GM23338 (cell line): Measurements from ENCODE around the gene GCDH. TPM values are rescaled to one million over a fixed set of nuclear protein-coding genes. Genes with fewer than 3 reads are reported as not detected.
A peak's percentile ranks its signal among the peaks of the same experiment; 100 is the strongest.

Experiments used
- ATAC-seq: fragments of 200-7000 bp; cut with Tn5 transposase; 3 replicates; pipeline ENCODE4 v1.9.1; 2020
- DNase-seq: peaks from one replicate; pipeline ENCODE4 v3.0.0-alpha.2; 2015; ENCODE audit warnings: low spot score
- H2AFZ ChIP-seq: fragments of 200-600 bp; sonication (generic); 2 replicates; pipeline ENCODE4 v1.8.0; 2016; ENCODE audit warnings: antibody characterized with exemption, mild to moderate bottlenecking, moderate library complexity
- H3F3A ChIP-seq: fragments of 200-600 bp; sonication (generic); replicated peaks from 2 replicates; pipeline ENCODE4 v1.8.0; 2017; ENCODE audit warnings: antibody characterized with exemption, mixed run types, low read depth
- H3K27ac ChIP-seq: fragments of 200-600 bp; sonication (generic); 2 replicates; pipeline ENCODE4 v1.6.1; 2016; ENCODE audit warnings: low read depth
- H3K27me3 ChIP-seq: fragments of 200-600 bp; sonication (generic); 2 replicates; pipeline ENCODE4 v1.8.0; 2016; ENCODE audit warnings: mild to moderate bottlenecking, mixed run types, moderate library complexity; ENCODE audit not compliant: insufficient read depth
- H3K36me3 ChIP-seq: fragments of 200-600 bp; sonication (generic); 2 replicates; pipeline ENCODE4 v1.8.0; 2016; ENCODE audit warnings: mild to moderate bottlenecking; ENCODE audit not compliant: insufficient read depth
- H3K4me1 ChIP-seq: fragments of 200-600 bp; sonication (generic); 2 replicates; pipeline ENCODE4 v1.8.0; 2016; ENCODE audit warnings: mild to moderate bottlenecking, moderate library complexity; ENCODE audit not compliant: insufficient read depth
- H3K4me2 ChIP-seq: fragments of 200-600 bp; sonication (generic); 2 replicates; pipeline ENCODE4 v1.7.1; 2017; ENCODE audit warnings: mixed run types
- H3K4me3 ChIP-seq: fragments of 200-600 bp; sonication (generic); 2 replicates; pipeline ENCODE4 v1.6.1; 2016; ENCODE audit warnings: mixed run types
- H3K79me2 ChIP-seq: fragments of 200-600 bp; sonication (generic); replicated peaks from 2 replicates; pipeline ENCODE4 v1.8.0; 2017; ENCODE audit warnings: mild to moderate bottlenecking; ENCODE audit not compliant: insufficient read depth
- H3K9me2 ChIP-seq: fragments of 200-600 bp; sonication (generic); 2 replicates; pipeline ENCODE4 v1.8.0; 2017; ENCODE audit not compliant: insufficient read depth
- H4K20me1 ChIP-seq: fragments of 200-600 bp; sonication (generic); replicated peaks from 2 replicates; pipeline ENCODE4 v1.8.0; 2017; ENCODE audit warnings: mild to moderate bottlenecking; ENCODE audit not compliant: insufficient read depth
- H3K27ac Mint-ChIP-seq: 2 replicates; pipeline ENCODE4 v1.8.0; 2020; ENCODE audit warnings: inconsistent platforms, mild to moderate bottlenecking, moderate library complexity, mixed read lengths
- H3K27me3 Mint-ChIP-seq: 3 replicates; pipeline ENCODE4 v1.8.0; 2022; ENCODE audit warnings: low read depth, mild to moderate bottlenecking, moderate library complexity, mixed read lengths, inconsistent platforms; ENCODE audit not compliant: insufficient read depth, poor library complexity
- H3K36me3 Mint-ChIP-seq: 3 replicates; pipeline ENCODE4 v1.8.0; 2021; ENCODE audit warnings: low read depth, mild to moderate bottlenecking, inconsistent platforms, moderate library complexity, mixed read lengths
- H3K4me1 Mint-ChIP-seq: 3 replicates; pipeline ENCODE4 v1.8.0; 2020; ENCODE audit warnings: mild to moderate bottlenecking, inconsistent platforms, mixed read lengths
- H3K4me3 Mint-ChIP-seq: 3 replicates; pipeline ENCODE4 v1.8.0; 2021; ENCODE audit warnings: moderate library complexity, mild to moderate bottlenecking, inconsistent platforms, mixed read lengths
- H3K9me3 Mint-ChIP-seq: 3 replicates; pipeline ENCODE4 v1.8.0; 2020; ENCODE audit warnings: moderate library complexity, mild to moderate bottlenecking, inconsistent platforms, mixed read lengths
- CREB1 ChIP-seq: fragments of 250-450 bp; sonication (Bioruptor Pico); IDR thresholded peaks from 2 replicates; pipeline ENCODE4 v1.5.0; 2020; ENCODE audit warnings: low read depth, mild to moderate bottlenecking, moderate library complexity
- EZH2 ChIP-seq: fragments of 200-600 bp; sonication (generic); IDR thresholded peaks from one replicate; pipeline ENCODE4 v1.8.0; 2017; ENCODE audit warnings: antibody characterized with exemption, mild to moderate bottlenecking, low read depth; ENCODE audit not compliant: unreplicated experiment
- EZH2phosphoT487 ChIP-seq: fragments of 200-600 bp; sonication (generic); IDR thresholded peaks from one replicate; pipeline ENCODE4 v1.8.1; 2018; ENCODE audit warnings: antibody characterized with exemption; ENCODE audit not compliant: unreplicated experiment
- JUNB ChIP-seq: IDR thresholded peaks from one replicate; pipeline ENCODE4 v1.6.1; 2016; ENCODE audit warnings: antibody characterized with exemption; ENCODE audit not compliant: unreplicated experiment
- NANOG ChIP-seq: IDR thresholded peaks from 2 replicates; pipeline ENCODE4 v1.6.1; 2016; ENCODE audit warnings: antibody characterized with exemption, borderline replicate concordance
- POLR2AphosphoS5 ChIP-seq: IDR thresholded peaks from 2 replicates; pipeline ENCODE4 v1.6.1; 2016; ENCODE audit warnings: antibody characterized with exemption, low read depth
- ZNF114 ChIP-seq: fragments of 250-450 bp; sonication (Bioruptor Pico); IDR thresholded peaks from 2 replicates; pipeline ENCODE4 v1.5.0; 2020; ENCODE audit warnings: mild to moderate bottlenecking, moderate library complexity
- ZNF331 ChIP-seq: fragments of 250-450 bp; sonication (Bioruptor Pico); IDR thresholded peaks from 2 replicates; pipeline ENCODE4 v1.5.0; 2020; ENCODE audit warnings: low read depth, mild to moderate bottlenecking, moderate library complexity
- polyA plus RNA-seq: library from polyadenylated mRNA; unstranded; fragments of >200 nt; fragmentation: Nextera tagmentation; extraction: Ambion mirVana; gene quantifications from 2 replicates; pipeline ENCODE4 v1.2.1, GENCODE V29; 2016
- total RNA-seq: library from RNA; depleted of rRNA; stranded (reverse); fragments of >200 nt; shearing (Covaris generic); gene quantifications from 2 replicates; pipeline ENCODE4 v1.2.3, GENCODE V29; 2014
- TF ChIP-seq, protein P1 (sequence below), 2 experiments: fragments of 200-600 bp in 1 of 2; sonication (generic) in 1 of 2; conservative IDR thresholded peaks; 2 replicates each; pipeline versions ENCODE4 v1.5.1 to v1.6.1; 2016 to 2017; ENCODE audit warnings: antibody characterized with exemption in 2 of 2, low read depth in 2 of 2, mild to moderate bottlenecking in 2 of 2, moderate library complexity in 1 of 2
- TF ChIP-seq, protein P2 (sequence below): fragments of 250-450 bp; sonication (Bioruptor Pico); IDR thresholded peaks from 2 replicates; pipeline ENCODE4 v1.5.0; 2020; ENCODE audit warnings: mild to moderate bottlenecking, moderate library complexity
- TF ChIP-seq, protein P3 (sequence below): IDR thresholded peaks from 2 replicates; pipeline ENCODE4 v1.6.1; 2016; ENCODE audit warnings: antibody characterized with exemption
- TF ChIP-seq, protein P4 (sequence below): IDR thresholded peaks from one replicate; pipeline ENCODE4 v1.6.1; 2018; ENCODE audit warnings: antibody characterized with exemption; ENCODE audit not compliant: unreplicated experiment

The GCDH gene
- total and polyA plus RNA-seq, 2 experiments from 2014 or later: 54.1 to 99.8 TPM

DNA sequence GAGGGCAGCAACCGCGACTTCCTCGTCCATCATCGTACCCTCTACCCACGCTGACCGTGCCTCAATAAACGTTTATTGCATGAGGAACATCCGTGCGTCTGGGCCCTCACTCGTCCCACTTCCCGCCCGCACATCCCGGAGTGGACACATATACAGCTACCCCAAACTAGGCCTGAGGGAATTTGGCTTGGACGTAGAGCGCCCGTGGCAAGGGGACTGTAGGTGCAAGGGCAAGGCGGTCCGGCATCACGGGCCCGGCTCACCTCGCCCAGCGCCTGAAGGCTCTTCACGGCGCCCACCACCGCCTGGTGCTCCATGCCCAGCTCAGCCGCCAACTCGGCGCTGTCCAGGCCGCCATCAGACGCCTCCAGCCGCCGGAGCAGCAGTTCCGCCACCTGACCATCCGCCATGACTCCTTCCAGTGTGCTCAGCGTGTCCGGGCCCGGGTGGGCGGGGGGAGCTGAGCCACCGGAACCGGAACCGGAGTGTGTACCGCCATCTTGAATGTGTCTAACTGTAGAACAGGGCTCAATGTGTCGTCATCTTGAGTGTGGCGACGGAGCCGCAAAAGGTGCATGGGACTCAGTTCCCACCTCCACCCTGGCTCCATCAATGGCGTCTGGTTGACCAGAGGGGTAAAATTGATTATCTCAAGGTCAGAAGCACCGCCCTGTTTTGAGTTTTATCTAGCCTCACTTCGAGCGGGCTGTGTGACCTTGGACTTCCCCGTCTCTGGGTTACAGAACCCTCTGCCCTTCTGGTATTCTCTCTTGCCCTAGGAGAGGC lies 42.5 kb downstream of the GCDH start, which contains the start of gene FARSA:
Gene FARSA (minus strand): TSS at position 425 of the 786 bp plus-strand sequence. CDS start 15 bp downstream, at position 410.
- Histone ChIP-seq H3K79me2 (peaks cover 27% of the 10 kb centered on the region), H3K36me3 (peaks cover 15% of the 10 kb centered on the region), H2AFZ (peak within 1 kb of the TSS; percentile 81), H3K9me2 (no peaks in the 10 kb centered on the region), H3K27me3 (no peaks in the 10 kb centered on the region), H3F3A (peaks cover 13% of the 10 kb centered on the region), H3K4me3 (peak within 1 kb of the TSS; percentile 99), H3K27ac (peak within 1 kb of the TSS; percentile 58; the same call in 1 of the 2 replicates), H3K4me2 (peak within 1 kb of the TSS; percentile 97), H3K4me1 (peaks cover 16% of the 10 kb centered on the region; the same call in 1 of the 2 replicates), H4K20me1 (no peaks in the 10 kb centered on the region; the same call in 1 of the 2 replicates)
- H3K4me3 Mint-ChIP-seq: peak within 1 kb of the TSS; percentile 96
- peaks cover 5% of the 10 kb centered on the region for H3K27me3 Mint-ChIP-seq
- peak within 1 kb of the TSS; percentile 87 for H3K27ac Mint-ChIP-seq
- ATAC-seq: peak; percentile 70
- peak; percentile 98 for DNase-seq
- no peaks in the 10 kb centered on the region for H3K9me3 Mint-ChIP-seq
- peaks cover 30% of the 10 kb centered on the region for H3K4me1 Mint-ChIP-seq
- H3K36me3 Mint-ChIP-seq: peaks cover 31% of the 10 kb centered on the region
- TF ChIP-seq, protein P1, sequence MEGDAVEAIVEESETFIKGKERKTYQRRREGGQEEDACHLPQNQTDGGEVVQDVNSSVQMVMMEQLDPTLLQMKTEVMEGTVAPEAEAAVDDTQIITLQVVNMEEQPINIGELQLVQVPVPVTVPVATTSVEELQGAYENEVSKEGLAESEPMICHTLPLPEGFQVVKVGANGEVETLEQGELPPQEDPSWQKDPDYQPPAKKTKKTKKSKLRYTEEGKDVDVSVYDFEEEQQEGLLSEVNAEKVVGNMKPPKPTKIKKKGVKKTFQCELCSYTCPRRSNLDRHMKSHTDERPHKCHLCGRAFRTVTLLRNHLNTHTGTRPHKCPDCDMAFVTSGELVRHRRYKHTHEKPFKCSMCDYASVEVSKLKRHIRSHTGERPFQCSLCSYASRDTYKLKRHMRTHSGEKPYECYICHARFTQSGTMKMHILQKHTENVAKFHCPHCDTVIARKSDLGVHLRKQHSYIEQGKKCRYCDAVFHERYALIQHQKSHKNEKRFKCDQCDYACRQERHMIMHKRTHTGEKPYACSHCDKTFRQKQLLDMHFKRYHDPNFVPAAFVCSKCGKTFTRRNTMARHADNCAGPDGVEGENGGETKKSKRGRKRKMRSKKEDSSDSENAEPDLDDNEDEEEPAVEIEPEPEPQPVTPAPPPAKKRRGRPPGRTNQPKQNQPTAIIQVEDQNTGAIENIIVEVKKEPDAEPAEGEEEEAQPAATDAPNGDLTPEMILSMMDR (conservative IDR thresholded peaks at IDR 0.05; ENCODE audit: low read depth in 2 of 2): no peak
- peak; percentile 78; the same call in 1 of the 2 replicates for TF ChIP-seq ZNF114 (CRISPR knock-in tag)
- TF ChIP-seq CREB1 (CRISPR knock-in tag): peak; percentile 58
- TF ChIP-seq EZH2phosphoT487: no peak
- no peak for TF ChIP-seq EZH2
- TF ChIP-seq ZNF331 (CRISPR knock-in tag): no peak
- TF ChIP-seq, protein P2, sequence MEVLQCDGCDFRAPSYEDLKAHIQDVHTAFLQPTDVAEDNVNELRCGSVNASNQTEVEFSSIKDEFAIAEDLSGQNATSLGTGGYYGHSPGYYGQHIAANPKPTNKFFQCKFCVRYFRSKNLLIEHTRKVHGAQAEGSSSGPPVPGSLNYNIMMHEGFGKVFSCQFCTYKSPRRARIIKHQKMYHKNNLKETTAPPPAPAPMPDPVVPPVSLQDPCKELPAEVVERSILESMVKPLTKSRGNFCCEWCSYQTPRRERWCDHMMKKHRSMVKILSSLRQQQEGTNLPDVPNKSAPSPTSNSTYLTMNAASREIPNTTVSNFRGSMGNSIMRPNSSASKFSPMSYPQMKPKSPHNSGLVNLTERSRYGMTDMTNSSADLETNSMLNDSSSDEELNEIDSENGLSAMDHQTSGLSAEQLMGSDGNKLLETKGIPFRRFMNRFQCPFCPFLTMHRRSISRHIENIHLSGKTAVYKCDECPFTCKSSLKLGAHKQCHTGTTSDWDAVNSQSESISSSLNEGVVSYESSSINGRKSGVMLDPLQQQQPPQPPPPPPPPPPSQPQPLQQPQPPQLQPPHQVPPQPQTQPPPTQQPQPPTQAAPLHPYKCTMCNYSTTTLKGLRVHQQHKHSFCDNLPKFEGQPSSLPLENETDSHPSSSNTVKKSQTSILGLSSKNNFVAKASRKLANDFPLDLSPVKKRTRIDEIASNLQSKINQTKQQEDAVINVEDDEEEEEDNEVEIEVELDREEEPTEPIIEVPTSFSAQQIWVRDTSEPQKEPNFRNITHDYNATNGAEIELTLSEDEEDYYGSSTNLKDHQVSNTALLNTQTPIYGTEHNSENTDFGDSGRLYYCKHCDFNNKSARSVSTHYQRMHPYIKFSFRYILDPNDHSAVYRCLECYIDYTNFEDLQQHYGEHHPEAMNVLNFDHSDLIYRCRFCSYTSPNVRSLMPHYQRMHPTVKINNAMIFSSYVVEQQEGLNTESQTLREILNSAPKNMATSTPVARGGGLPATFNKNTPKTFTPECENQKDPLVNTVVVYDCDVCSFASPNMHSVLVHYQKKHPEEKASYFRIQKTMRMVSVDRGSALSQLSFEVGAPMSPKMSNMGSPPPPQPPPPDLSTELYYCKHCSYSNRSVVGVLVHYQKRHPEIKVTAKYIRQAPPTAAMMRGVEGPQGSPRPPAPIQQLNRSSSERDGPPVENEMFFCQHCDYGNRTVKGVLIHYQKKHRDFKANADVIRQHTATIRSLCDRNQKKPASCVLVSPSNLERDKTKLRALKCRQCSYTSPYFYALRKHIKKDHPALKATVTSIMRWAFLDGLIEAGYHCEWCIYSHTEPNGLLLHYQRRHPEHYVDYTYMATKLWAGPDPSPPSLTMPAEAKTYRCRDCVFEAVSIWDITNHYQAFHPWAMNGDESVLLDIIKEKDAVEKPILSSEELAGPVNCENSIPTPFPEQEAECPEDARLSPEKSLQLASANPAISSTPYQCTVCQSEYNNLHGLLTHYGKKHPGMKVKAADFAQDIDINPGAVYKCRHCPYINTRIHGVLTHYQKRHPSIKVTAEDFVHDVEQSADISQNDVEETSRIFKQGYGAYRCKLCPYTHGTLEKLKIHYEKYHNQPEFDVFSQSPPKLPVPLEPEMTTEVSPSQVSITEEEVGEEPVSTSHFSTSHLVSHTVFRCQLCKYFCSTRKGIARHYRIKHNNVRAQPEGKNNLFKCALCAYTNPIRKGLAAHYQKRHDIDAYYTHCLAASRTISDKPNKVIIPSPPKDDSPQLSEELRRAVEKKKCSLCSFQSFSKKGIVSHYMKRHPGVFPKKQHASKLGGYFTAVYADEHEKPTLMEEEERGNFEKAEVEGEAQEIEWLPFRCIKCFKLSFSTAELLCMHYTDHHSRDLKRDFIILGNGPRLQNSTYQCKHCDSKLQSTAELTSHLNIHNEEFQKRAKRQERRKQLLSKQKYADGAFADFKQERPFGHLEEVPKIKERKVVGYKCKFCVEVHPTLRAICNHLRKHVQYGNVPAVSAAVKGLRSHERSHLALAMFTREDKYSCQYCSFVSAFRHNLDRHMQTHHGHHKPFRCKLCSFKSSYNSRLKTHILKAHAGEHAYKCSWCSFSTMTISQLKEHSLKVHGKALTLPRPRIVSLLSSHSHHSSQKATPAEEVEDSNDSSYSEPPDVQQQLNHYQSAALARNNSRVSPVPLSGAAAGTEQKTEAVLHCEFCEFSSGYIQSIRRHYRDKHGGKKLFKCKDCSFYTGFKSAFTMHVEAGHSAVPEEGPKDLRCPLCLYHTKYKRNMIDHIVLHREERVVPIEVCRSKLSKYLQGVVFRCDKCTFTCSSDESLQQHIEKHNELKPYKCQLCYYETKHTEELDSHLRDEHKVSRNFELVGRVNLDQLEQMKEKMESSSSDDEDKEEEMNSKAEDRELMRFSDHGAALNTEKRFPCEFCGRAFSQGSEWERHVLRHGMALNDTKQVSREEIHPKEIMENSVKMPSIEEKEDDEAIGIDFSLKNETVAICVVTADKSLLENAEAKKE (CRISPR knock-in tag): no peak
- TF ChIP-seq JUNB: no peak
- TF ChIP-seq, protein P3, sequence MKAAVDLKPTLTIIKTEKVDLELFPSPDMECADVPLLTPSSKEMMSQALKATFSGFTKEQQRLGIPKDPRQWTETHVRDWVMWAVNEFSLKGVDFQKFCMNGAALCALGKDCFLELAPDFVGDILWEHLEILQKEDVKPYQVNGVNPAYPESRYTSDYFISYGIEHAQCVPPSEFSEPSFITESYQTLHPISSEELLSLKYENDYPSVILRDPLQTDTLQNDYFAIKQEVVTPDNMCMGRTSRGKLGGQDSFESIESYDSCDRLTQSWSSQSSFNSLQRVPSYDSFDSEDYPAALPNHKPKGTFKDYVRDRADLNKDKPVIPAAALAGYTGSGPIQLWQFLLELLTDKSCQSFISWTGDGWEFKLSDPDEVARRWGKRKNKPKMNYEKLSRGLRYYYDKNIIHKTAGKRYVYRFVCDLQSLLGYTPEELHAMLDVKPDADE: peak; percentile 97
- peak; percentile 99 for TF ChIP-seq POLR2AphosphoS5
- TF ChIP-seq NANOG: no peak
- TF ChIP-seq, protein P4, sequence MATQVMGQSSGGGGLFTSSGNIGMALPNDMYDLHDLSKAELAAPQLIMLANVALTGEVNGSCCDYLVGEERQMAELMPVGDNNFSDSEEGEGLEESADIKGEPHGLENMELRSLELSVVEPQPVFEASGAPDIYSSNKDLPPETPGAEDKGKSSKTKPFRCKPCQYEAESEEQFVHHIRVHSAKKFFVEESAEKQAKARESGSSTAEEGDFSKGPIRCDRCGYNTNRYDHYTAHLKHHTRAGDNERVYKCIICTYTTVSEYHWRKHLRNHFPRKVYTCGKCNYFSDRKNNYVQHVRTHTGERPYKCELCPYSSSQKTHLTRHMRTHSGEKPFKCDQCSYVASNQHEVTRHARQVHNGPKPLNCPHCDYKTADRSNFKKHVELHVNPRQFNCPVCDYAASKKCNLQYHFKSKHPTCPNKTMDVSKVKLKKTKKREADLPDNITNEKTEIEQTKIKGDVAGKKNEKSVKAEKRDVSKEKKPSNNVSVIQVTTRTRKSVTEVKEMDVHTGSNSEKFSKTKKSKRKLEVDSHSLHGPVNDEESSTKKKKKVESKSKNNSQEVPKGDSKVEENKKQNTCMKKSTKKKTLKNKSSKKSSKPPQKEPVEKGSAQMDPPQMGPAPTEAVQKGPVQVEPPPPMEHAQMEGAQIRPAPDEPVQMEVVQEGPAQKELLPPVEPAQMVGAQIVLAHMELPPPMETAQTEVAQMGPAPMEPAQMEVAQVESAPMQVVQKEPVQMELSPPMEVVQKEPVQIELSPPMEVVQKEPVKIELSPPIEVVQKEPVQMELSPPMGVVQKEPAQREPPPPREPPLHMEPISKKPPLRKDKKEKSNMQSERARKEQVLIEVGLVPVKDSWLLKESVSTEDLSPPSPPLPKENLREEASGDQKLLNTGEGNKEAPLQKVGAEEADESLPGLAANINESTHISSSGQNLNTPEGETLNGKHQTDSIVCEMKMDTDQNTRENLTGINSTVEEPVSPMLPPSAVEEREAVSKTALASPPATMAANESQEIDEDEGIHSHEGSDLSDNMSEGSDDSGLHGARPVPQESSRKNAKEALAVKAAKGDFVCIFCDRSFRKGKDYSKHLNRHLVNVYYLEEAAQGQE: no peak
